ENCODE data around the gene PIEZO2.

Gene PIEZO2

GRCh38 chr18:10950080-10950875, 199.1 kb downstream of the PIEZO2 start:
- TF ChIP-seq CTCF (IDR thresholded peaks at IDR 0.05; ENCODE audit: control insufficient read depth, insufficient read depth, low read depth, low read length, missing control alignments) = no peak
- H3K4me3 ChIP-seq (ENCODE audit: control insufficient read depth, low read depth, low read length) = no peak overlapping the region
- DNase-seq (ENCODE audit: low read depth) = no peak

- TF ChIP-seq CTCF (IDR thresholded peaks at IDR 0.05; ENCODE audit: control insufficient read depth, insufficient read depth, low read depth, low read length, missing control alignments) = no peak
- no peak overlapping the region for H3K4me3 ChIP-seq (ENCODE audit: control insufficient read depth, low read depth, low read length)
- DNase-seq (ENCODE audit: low read depth) = no peak
Observed at GRCh38 chr18:10949655-10950054, 199.7 kb downstream of the PIEZO2 start.

GRCh38 chr18:10948421-10948820, 200.9 kb downstream of the PIEZO2 start:
- DNase-seq (ENCODE audit: low read depth) = no peak
- no peak for TF ChIP-seq CTCF (IDR thresholded peaks at IDR 0.05; ENCODE audit: control insufficient read depth, insufficient read depth, low read depth, low read length, missing control alignments)
- no peak overlapping the region for H3K4me3 ChIP-seq (ENCODE audit: control insufficient read depth, low read depth, low read length)

- no peak overlapping the region for H3K4me3 ChIP-seq (ENCODE audit: control insufficient read depth, low read depth, low read length)
- TF ChIP-seq CTCF (IDR thresholded peaks at IDR 0.05; ENCODE audit: control insufficient read depth, insufficient read depth, low read depth, low read length, missing control alignments) = no peak
- no peak for DNase-seq (ENCODE audit: low read depth)
Observed at GRCh38 chr18:10946058-10946457, 203.3 kb downstream of the PIEZO2 start.

- DNase-seq (ENCODE audit: low read depth) = no peak
- H3K4me3 ChIP-seq (ENCODE audit: control insufficient read depth, low read depth, low read length) = no peak overlapping the region
- no peak for TF ChIP-seq CTCF (IDR thresholded peaks at IDR 0.05; ENCODE audit: control insufficient read depth, insufficient read depth, low read depth, low read length, missing control alignments)
Observed at GRCh38 chr18:10942998-10943397, 206.4 kb downstream of the PIEZO2 start.

GRCh38 chr18:10939822-10940221, 209.5 kb downstream of the PIEZO2 start:
- TF ChIP-seq CTCF (IDR thresholded peaks at IDR 0.05; ENCODE audit: control insufficient read depth, insufficient read depth, low read depth, low read length, missing control alignments) = no peak

More at GRCh38 chr18:10939822-10940221, 209.5 kb downstream of the PIEZO2 start:
- no peak for DNase-seq (ENCODE audit: low read depth)
- no peak overlapping the region for H3K4me3 ChIP-seq (ENCODE audit: control insufficient read depth, low read depth, low read length)
